ENCODE data around the gene TPCN1. TPM values are rescaled to one million over a fixed set of nuclear protein-coding genes. Genes with fewer than 3 reads are reported as not detected.

TPCN1 gene
- total RNA-seq, 1 experiment from 2014 or later = 13.5 TPM

DNA sequence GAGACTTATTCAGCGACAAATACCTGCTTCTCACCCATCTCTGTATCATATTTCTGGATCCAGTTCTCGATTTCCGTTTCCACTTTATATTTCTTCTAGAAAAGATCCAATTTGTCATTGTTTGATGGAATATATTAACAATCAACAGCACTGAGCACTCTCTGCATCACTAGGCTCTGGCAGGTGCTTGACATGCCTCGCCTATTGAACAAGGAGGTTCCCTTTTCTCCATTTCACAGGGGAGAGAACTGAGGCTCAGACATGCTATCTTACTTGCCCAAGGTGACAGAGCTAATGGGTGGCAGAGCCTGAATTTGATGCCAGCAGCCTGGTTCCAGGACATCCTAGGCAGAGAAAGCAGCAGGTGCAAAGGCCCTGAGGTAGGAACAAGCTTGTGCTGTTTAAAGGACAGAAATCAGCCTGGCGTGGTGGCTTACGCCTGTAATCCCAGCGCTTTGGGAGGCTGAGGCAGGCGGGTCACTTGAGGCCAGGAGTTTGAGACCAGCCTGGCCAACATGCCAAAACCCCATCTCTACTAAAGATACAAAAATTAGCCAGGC, 23.7 kb upstream of the TPCN1 start:
- peaks cover 0 to 9% (median 7%) of the 10 kb centered on the region in 3 experiments; a peak in 3 of 7 replicates for H3K36me3 Mint-ChIP-seq (ENCODE audit: insufficient read depth in 1 of 3, low read depth in 3 of 3)
- no peak overlapping the region; a peak in 1 of 7 replicates for H3K27ac Mint-ChIP-seq
- no peaks in the 10 kb centered on the region for H3K4me1 ChIP-seq (ENCODE audit: insufficient read depth, low read length)
- no peak overlapping the region for H3K4me3 Mint-ChIP-seq
- H2BK20ac ChIP-seq (ENCODE audit: low read depth, low read length, poor library complexity, severe bottlenecking) = no peak overlapping the region
- no peak overlapping the region for H3K4ac ChIP-seq (ENCODE audit: low read depth, low read length)
- no peak for TF ChIP-seq CTCF (conservative IDR thresholded peaks at IDR 0.05)
- H3K56ac ChIP-seq (ENCODE audit: insufficient read length, low read depth, low read length) = no peak overlapping the region
- no peaks in the 10 kb centered on the region for H3K27me3 ChIP-seq (ENCODE audit: insufficient read depth, low read length)
- H3K4me1 Mint-ChIP-seq = peaks cover 3 to 9% of the 10 kb centered on the region in 2 experiments; a peak in 3 of 4 replicates
- H2AK5ac ChIP-seq (ENCODE audit: insufficient read length, low read length) = no peak overlapping the region
- H3K9me3 Mint-ChIP-seq = no peaks in the 10 kb centered on the region
- H2AFZ ChIP-seq (ENCODE audit: low read length) = no peak overlapping the region
- no peak overlapping the region for H4K8ac ChIP-seq (replicated peaks; ENCODE audit: insufficient read length, low read depth, low read length)
- no peak overlapping the region for H3K23ac ChIP-seq (ENCODE audit: insufficient read length, low read depth, low read length)
- H3K27ac ChIP-seq (ENCODE audit: insufficient read length, low read depth, low read length) = no peak overlapping the region
- no peaks in the 10 kb centered on the region for H3K79me1 ChIP-seq (ENCODE audit: insufficient read depth, low read depth, low read length, poor library complexity, severe bottlenecking)
- H3K79me2 ChIP-seq (ENCODE audit: insufficient read depth, low read length) = no peaks in the 10 kb centered on the region
- no peak overlapping the region for H2BK120ac ChIP-seq (ENCODE audit: low read depth, low read length, poor library complexity, severe bottlenecking)
- no peak overlapping the region for H4K5ac ChIP-seq (ENCODE audit: insufficient read length, low read depth, low read length)
- no CpG with 5 or more reads among the region's 8 CpGs for WGBS (ENCODE audit: extremely low coverage, insufficient read length, low lambda C conversion rate)
- H3K9ac ChIP-seq (ENCODE audit: extremely low read depth, insufficient read length, low read length) = no peak overlapping the region
- no peak overlapping the region for H3K4me2 ChIP-seq (ENCODE audit: insufficient read depth, insufficient read length, low read length)
- no peaks in the 10 kb centered on the region for H3K9me3 ChIP-seq (ENCODE audit: control insufficient read depth, low read depth, low read length)
- H2BK15ac ChIP-seq (ENCODE audit: low read depth, low read length) = no peak overlapping the region
- H4K91ac ChIP-seq (ENCODE audit: insufficient read length, low read depth, low read length) = no peak overlapping the region
- no peak for DNase-seq
- no peaks in the 10 kb centered on the region for H4K20me1 ChIP-seq (ENCODE audit: control insufficient read depth, insufficient read depth, insufficient read length)
- H3K27me3 Mint-ChIP-seq (ENCODE audit: low read depth) = no peaks in the 10 kb centered on the region
- H2BK5ac ChIP-seq (ENCODE audit: insufficient read length, low read length) = no peak overlapping the region
- H2BK12ac ChIP-seq (ENCODE audit: insufficient read length, low read depth, low read length) = no peak overlapping the region
- no peak overlapping the region for H3K14ac ChIP-seq (ENCODE audit: insufficient read depth, low read length)
- H3K23me2 ChIP-seq (ENCODE audit: insufficient read length, low read depth, low read length, poor library complexity, severe bottlenecking) = no peaks in the 10 kb centered on the region
- H3T11ph ChIP-seq (ENCODE audit: low read length) = no peak overlapping the region
- no peak overlapping the region for H3K18ac ChIP-seq (ENCODE audit: insufficient read length, low read depth, low read length)

Measured in H9 (cell line).